Gastrocnemius medialis (tissue), 4 donors: Measurements from ENCODE around the gene NDC80.

ENCODE experiments used
- CTCF ChIP-seq, 5 experiments: fragments of 450-650 bp in 3 of 5; fragments of 200-600 bp in 2 of 5; sonication (generic) in 2 of 5; IDR thresholded peaks in 4 of 5; conservative IDR thresholded peaks in 1 of 5; 1 replicate in 4 of 5; 2 replicates in 1 of 5; pipeline ENCODE4 v1.5.1; 2016 to 2019; ENCODE audit warnings: antibody characterized with exemption in 5 of 5, mild to moderate bottlenecking in 3 of 5, moderate library complexity in 3 of 5
- POLR2A ChIP-seq, 2 donors: fragments of 450-650 bp; IDR thresholded peaks; one replicate each; pipeline ENCODE4 v1.6.1; 2017; ENCODE audit warnings: antibody characterized with exemption in 2 of 2, mild to moderate bottlenecking in 2 of 2, moderate library complexity in 2 of 2

DNA sequence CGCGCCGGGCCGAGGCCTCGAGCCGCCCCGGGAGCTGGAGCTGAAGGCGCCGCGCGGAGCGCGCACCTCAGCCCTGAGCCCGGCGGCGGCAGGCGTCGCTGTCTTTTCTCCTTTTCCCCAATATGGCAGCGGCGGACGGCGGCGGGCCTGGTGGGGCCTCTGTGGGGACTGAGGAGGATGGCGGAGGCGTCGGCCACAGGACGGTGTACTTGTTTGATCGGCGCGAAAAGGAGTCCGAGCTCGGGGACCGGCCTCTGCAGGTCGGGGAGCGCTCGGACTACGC lies 84.5 kb downstream of the NDC80 start:
- TF ChIP-seq POLR2A (IDR thresholded peaks at IDR 0.05) (no peak), CTCF (IDR thresholded peaks at IDR 0.05 in 4 of 5, conservative IDR thresholded peaks at IDR 0.05 in 1 of 5) (no peak)
